Thymus (tissue), 14 donors: Measurements from ENCODE around the gene PHLDB3. TPM values are rescaled to one million over a fixed set of nuclear protein-coding genes. Genes with fewer than 3 reads are reported as not detected.
"Not testable (repeated sequence)": the region's sequence is repeated elsewhere in the genome, so short reads cannot be mapped to it uniquely, and the experiment has no call there.

Experiments
- DNase-seq, 9 donors: peaks; one replicate each; pipeline ENCODE4 v3.0.0-alpha.2; 2013; ENCODE audit warnings: low spot score in 9 of 9, low read depth in 6 of 9, missing footprints in 1 of 9
- H3K27ac ChIP-seq, 2 donors: one replicate each; pipeline ENCODE4 v1.5.1; 2013; ENCODE audit warnings: control low read depth in 1 of 2, low read depth in 1 of 2, low read length in 1 of 2, mild to moderate bottlenecking in 1 of 2, moderate library complexity in 1 of 2
- H3K27me3 ChIP-seq, 2 donors: one replicate each; pipeline ENCODE4 v1.5.1; 2013; ENCODE audit warnings: low read length in 1 of 2; ENCODE audit not compliant: control insufficient read depth in 2 of 2, insufficient read depth in 1 of 2
- H3K36me3 ChIP-seq, 2 donors: one replicate each; pipeline ENCODE4 v1.5.1; 2013; ENCODE audit warnings: low read length in 1 of 2, mild to moderate bottlenecking in 1 of 2, moderate library complexity in 1 of 2; ENCODE audit not compliant: control insufficient read depth in 2 of 2, insufficient read depth in 2 of 2
- H3K4me1 ChIP-seq, 2 donors: one replicate each; pipeline ENCODE4 v1.5.1; 2013; ENCODE audit warnings: low read length in 2 of 2; ENCODE audit not compliant: control insufficient read depth in 2 of 2, insufficient read depth in 2 of 2
- H3K4me3 ChIP-seq, 2 donors: one replicate each; pipeline ENCODE4 v1.5.1; 2013; ENCODE audit warnings: low read length in 2 of 2, control low read depth in 1 of 2, mild to moderate bottlenecking in 1 of 2
- H3K9me3 ChIP-seq, 2 donors: one replicate each; pipeline ENCODE4 v1.5.1; 2013; ENCODE audit warnings: low read length in 1 of 2, mild to moderate bottlenecking in 1 of 2; ENCODE audit not compliant: control insufficient read depth in 2 of 2, insufficient read depth in 1 of 2
- WGBS: extraction: QIAGEN DNeasy Blood & Tissue Kit; methylation state at CpG from one replicate; pipeline ENCODE4 v1.1.7; 2013; 5-methylcytosine and 5-hydroxymethylcytosine counted together
- long read RNA-seq, 10 donors: transcript quantifications; one replicate each; lab custom pipeline, GENCODE V29; 2026
- polyA plus RNA-seq: library from polyadenylated mRNA; stranded (reverse); fragments of 200-250 nt; gene quantifications from one replicate; pipeline ENCODE4 v1.2.3, GENCODE V29; 2013
- total RNA-seq: library from RNA; stranded (reverse); fragments of 120-200 nt; gene quantifications from one replicate; pipeline ENCODE4 v1.2.4, GENCODE V29; 2013
- donor health status: healthy.

Gene PHLDB3
- total RNA-seq, result 12.0 TPM
- 37.9 TPM for polyA plus RNA-seq
- long read RNA-seq, donor 1, result 0 reads
- long read RNA-seq, donor 2, result 0 reads
- long read RNA-seq, donor 3, result 0 reads
- long read RNA-seq, donor 4, result 0 reads
- long read RNA-seq, donor 5, partial matches to known transcripts, result 0 of 1 reads
- long read RNA-seq, donor 5, other reads (novel, unspliced or antisense), result 0 of 1 reads
- long read RNA-seq, donor 6, result 0 reads
- long read RNA-seq, donor 7, partial matches to known transcripts, result 0 of 1 reads
- long read RNA-seq, donor 7, other reads (novel, unspliced or antisense), result 0 of 1 reads
- long read RNA-seq, donor 8, result 0 reads
- long read RNA-seq, donor 9, partial matches to known transcripts, result 0 of 1 reads
- long read RNA-seq, donor 9, other reads (novel, unspliced or antisense), result 0 of 1 reads
- long read RNA-seq, donor 10, result 0 reads

DNA sequence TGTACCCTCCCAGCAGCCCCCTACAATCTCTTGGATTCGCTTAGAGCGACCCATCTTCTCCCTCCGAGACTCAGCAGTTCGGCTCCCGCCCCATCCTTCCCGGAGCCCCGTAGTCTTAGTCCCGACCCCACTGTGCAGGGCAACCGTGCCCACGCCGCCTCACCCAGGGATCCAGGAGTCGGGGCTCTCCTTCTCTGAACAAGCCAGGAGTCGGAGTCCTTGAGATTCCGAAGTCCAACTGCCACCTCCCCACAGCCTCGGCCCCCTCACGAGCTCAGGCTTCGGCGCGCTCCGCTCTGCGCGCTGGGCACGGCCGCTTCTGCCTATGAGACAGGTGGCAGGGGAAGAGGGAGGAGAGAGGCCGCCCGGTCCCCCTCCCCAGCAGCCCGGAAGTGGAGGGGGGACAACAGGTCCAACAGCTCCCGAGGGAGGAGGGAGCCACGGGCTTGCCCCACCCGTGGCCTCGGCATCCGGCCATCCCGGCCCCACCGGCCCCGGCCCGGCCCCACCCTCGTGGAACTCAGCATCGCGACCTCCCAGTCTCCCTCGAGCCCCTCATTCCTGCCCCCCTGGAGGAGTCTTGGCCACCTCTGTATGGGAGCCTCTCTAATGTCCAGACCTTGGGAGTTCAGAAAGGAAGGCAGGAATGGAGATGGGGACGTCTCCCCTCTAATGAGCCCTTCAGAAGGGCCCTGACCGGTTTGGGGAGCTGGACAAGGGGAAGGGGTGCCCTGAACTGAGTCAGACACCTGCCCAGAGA is at the start of gene PHLDB3:
TSS of gene PHLDB3 (minus strand) at position 321 of the 760 bp plus-strand sequence. CDS start 628 bp downstream, outside the sequence.
- Histone ChIP-seq H3K9me3 (no peaks in the 10 kb centered on the region), H3K27me3 (no peaks in the 10 kb centered on the region), H3K36me3 (peaks cover 2 to 24% of the 10 kb centered on the region in 2 donors), H3K4me1 (peaks cover 9 to 23% of the 10 kb centered on the region in 2 donors), H3K27ac (peak within 1 kb of the TSS; percentile 83 to 86), H3K4me3 (peak within 1 kb of the TSS; percentile 77 to 88)
- WGBS, result 5% methylated on average over 42 of the region's 42 CpGs
- DNase-seq, result peak in 4 of 9 donors; percentile 49 to 76 (median 64)

DNA sequence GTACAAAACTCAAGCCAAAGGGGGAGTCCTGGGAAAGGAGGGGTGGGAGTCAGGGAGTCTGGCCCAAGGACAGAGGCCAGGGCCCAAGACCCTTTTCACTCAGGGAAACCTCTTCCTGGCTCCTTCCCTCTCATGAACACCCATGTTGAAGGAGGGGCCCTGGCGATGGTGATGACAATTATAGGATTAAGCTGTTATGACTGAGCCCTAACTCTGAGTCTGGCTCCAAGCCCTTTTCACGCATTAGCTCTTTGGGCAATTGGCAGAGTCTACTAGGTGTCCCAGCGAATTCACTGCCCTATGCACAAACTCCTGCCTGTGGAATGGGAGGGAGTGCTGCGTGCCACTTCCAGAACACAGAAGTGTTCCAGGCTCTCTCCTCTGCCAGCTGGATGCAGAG is 49.1 kb upstream of the PHLDB3 start:
- peaks cover 64 to 66% of the 10 kb centered on the region in 2 donors for H3K36me3 ChIP-seq
- H3K4me3 ChIP-seq, result no peak overlapping the region
- no peak for DNase-seq
- H3K4me1 ChIP-seq, result peaks cover 0 to 2% of the 10 kb centered on the region in 2 donors
- peaks cover 0 to 8% of the 10 kb centered on the region in 2 donors for H3K9me3 ChIP-seq
- no peak overlapping the region for H3K27ac ChIP-seq
- no peaks in the 10 kb centered on the region for H3K27me3 ChIP-seq
- WGBS, result 89% methylated on average over 4 of the region's 4 CpGs

DNA sequence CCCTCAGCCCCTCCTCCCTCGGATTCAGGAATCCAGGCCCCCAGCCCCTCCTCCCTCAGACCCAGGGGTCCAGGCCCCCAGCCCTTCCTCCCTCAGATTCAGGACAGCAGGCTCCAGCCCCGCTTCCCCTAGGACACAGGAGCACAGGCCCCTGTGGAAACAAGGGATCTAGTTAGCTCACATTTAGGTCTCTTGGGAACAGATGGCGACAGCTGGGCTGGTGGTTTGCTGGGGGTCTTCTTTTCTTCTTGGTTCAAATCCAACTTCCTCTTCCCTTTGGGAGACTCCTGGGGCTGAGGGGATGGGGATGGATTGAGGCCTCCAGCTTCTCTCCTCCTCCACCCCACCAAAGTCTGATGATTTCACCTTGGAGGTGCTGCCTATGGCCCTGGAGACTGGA is 48.1 kb upstream of the PHLDB3 start:
- Histone ChIP-seq H3K4me1 (peaks cover 0 to 2% of the 10 kb centered on the region in 2 donors), H3K4me3 (no peak overlapping the region), H3K27me3 (no peaks in the 10 kb centered on the region), H3K27ac (no peak overlapping the region), H3K9me3 (peaks cover 0 to 8% of the 10 kb centered on the region in 2 donors), H3K36me3 (peaks cover 60 to 64% of the 10 kb centered on the region in 2 donors)
- 80% methylated on average over 3 of the region's 3 CpGs for WGBS
- DNase-seq, result no peak

DNA sequence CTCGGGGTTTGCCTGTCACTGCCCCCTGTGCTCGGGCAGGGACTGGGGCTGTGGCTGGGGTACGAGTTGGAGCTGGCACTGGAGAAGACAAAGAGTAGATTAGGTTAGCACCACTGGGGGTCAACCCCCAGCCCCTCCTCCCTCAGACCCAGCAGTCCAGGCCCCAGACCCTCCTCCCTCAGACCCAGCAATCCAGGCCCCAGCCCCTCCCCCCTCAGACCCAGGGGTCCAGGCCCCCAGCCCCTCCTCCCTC is 47.6 kb upstream of the PHLDB3 start:
- peaks cover 0 to 8% of the 10 kb centered on the region in 2 donors for H3K9me3 ChIP-seq
- no peak overlapping the region for H3K27ac ChIP-seq
- H3K36me3 ChIP-seq, result peaks cover 56 to 65% of the 10 kb centered on the region in 2 donors
- 100% methylated on average over 3 of the region's 3 CpGs for WGBS
- no peaks in the 10 kb centered on the region for H3K27me3 ChIP-seq
- no peak for DNase-seq
- H3K4me3 ChIP-seq, result no peak overlapping the region
- peaks cover 0 to 2% of the 10 kb centered on the region in 2 donors for H3K4me1 ChIP-seq

DNA sequence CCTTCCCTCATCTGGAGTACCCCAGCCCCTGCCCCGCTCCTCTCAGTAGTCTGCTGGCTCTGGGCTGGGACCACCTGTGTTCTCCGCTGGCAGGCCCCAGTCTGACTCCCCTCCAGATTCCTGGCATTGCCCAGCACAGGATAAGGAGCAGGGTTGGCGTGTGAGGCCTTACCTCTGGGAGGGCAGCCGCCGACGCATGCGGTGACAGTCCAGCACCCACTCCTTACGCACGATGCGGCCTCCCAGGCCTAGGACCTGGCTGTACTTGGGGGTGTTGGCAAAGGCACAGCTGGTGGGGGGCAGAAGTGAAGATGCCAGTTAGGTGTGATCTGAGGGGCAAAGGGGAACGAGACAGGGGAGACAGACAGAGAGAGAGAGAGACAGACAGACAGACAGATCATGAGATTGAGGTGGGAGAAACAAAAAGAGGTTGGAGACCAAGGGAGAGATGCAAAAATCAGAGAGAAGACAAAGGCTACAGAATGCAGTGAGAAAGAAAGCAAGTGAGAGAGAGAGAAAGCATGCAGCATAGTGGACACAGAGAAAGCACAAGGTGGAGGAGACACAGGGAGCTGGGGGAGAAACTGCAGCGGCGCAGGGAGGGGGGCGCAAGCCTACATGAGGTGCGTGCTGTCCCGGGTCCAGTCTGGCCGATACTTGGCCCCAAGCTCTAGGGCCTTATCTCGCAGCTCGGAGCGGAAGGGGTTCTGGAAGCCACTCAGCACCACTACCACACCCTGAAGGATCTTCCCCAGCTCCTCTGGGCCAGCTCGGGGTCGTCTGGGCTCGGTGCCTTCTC is 47.1 kb upstream of the PHLDB3 start:
- H3K27ac ChIP-seq, result no peak overlapping the region
- H3K9me3 ChIP-seq, result peaks cover 0 to 8% of the 10 kb centered on the region in 2 donors
- DNase-seq, result no peak
- H3K27me3 ChIP-seq, result no peaks in the 10 kb centered on the region
- H3K36me3 ChIP-seq, result peaks cover 56 to 70% of the 10 kb centered on the region in 2 donors
- WGBS, result 97% methylated on average over 23 of the region's 23 CpGs
- no peak overlapping the region for H3K4me3 ChIP-seq
- peaks cover 0 to 2% of the 10 kb centered on the region in 2 donors for H3K4me1 ChIP-seq

DNA sequence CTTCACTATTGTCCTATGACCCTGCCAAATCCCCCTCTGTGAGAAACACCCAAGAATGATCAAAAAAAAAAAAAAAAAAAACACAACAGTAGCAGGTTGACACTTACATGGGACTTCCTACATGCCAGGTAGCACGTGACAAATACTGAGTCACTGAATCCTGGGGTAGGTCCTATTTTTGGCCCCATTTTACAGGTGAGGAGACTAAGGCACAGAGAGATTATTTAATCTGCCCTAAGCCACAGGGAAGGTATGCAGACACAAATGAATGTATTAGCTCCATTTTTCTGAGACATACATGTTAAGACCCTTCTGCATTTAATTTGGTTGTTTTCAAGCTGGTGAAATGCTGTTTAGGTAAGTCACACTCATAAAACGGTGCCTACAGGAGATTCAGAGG is 44.2 kb upstream of the PHLDB3 start:
- Histone ChIP-seq H3K27me3 (no peaks in the 10 kb centered on the region), H3K4me1 (peaks cover 0 to 11% of the 10 kb centered on the region in 2 donors)
- WGBS, result 98% methylated on average over 2 of the region's 2 CpGs

DNA sequence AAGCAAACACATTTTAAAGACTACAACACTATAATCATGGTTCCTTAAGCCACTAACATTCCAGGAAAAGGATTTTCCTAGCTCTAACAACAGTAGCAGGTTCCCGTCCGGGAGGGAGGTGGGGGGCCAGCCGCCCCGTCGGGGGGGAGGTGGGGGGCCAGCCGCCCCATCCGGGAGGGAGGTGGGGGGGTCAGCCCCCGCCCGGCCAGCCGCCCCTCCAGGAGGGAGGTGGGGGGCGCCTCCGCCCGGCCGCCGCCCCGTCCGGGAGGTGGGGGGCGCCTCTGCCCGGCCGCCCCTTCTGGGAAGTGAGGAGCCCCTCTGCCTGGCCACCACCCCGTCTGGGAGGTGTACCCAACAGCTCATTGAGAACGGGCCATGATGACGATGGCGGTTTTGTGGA is 43.4 kb upstream of the PHLDB3 start:
- peaks cover 0 to 11% of the 10 kb centered on the region in 2 donors for H3K4me1 ChIP-seq
- not testable (repeated sequence) for H3K27me3 ChIP-seq, DNase-seq, H3K9me3 ChIP-seq, H3K27ac ChIP-seq, H3K4me3 ChIP-seq
- WGBS, result 96% methylated on average over 20 of the region's 24 CpGs
- H3K36me3 ChIP-seq, result peaks cover 58 to 79% of the 10 kb centered on the region in 2 donors

More for the DNA sequence above, 44.2 kb upstream of the PHLDB3 start:
- no peak for DNase-seq
- no peak overlapping the region for H3K27ac ChIP-seq
- H3K9me3 ChIP-seq, result no peaks in the 10 kb centered on the region
- H3K36me3 ChIP-seq, result peaks cover 58 to 79% of the 10 kb centered on the region in 2 donors
- H3K4me3 ChIP-seq, result no peak overlapping the region

DNA sequence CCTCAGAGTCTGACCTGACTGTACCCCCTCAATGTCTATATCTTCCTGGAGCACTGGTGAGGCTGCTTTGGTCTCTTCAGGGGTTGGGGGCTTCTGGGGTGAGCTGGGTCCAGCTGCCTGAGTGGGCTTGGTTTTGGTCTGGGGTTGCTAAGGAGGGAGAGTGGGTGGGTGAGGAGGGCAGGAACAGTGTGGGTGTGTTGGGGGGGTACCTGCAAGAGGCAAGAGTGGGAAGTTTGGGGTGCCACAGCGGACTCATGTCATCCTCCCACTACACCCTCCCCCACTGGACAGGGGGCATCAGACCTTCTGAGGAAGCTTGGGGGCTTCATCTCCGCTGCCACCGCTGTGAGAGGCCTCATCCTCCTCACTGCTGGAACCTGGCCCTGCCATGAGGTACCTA is 42.0 kb upstream of the PHLDB3 start:
- Histone ChIP-seq H3K9me3 (no peaks in the 10 kb centered on the region), H3K27me3 (no peaks in the 10 kb centered on the region), H3K36me3 (peaks cover 59 to 80% of the 10 kb centered on the region in 2 donors), H3K27ac (no peak overlapping the region), H3K4me3 (no peak overlapping the region), H3K4me1 (peaks cover 0 to 11% of the 10 kb centered on the region in 2 donors)
- no peak for DNase-seq
- WGBS, result 99% methylated on average over 3 of the region's 3 CpGs
